Spleen (tissue), 11 donors: Measurements from ENCODE around the gene HMX3. TPM values are rescaled to one million over a fixed set of nuclear protein-coding genes. Genes with fewer than 3 reads are reported as not detected.

Source experiments
- DNase-seq: peaks from one replicate; pipeline ENCODE4 v3.0.0-alpha.2; 2020
- H3K27ac ChIP-seq, 8 donors: fragments of 200-600 bp; sonication (generic) in 7 of 8; 1 replicate in 4 of 8; 2 replicates in 4 of 8; pipeline versions ENCODE4 v1.5.0 to v1.8.0; 2016 to 2021; ENCODE audit warnings: inconsistent platforms in 4 of 8, mild to moderate bottlenecking in 4 of 8, moderate library complexity in 1 of 8
- H3K27me3 ChIP-seq, 7 donors: fragments of 200-600 bp; sonication (generic) in 6 of 7; replicated peaks in 1 of 7; 1 replicate in 4 of 7; 2 replicates in 3 of 7; pipeline versions ENCODE4 v1.5.0 to v1.8.0; 2016 to 2021; ENCODE audit warnings: inconsistent platforms in 3 of 7, mild to moderate bottlenecking in 1 of 7
- H3K36me3 ChIP-seq, 6 donors: fragments of 200-600 bp; sonication (generic) in 5 of 6; 1 replicate in 4 of 6; 2 replicates in 2 of 6; pipeline versions ENCODE4 v1.5.0 to v1.8.0; 2016 to 2021; ENCODE audit warnings: inconsistent platforms in 2 of 6
- H3K4me1 ChIP-seq, 6 donors: fragments of 200-600 bp; sonication (generic) in 5 of 6; 1 replicate in 3 of 6; 2 replicates in 3 of 6; pipeline versions ENCODE4 v1.5.0 to v1.8.0; 2016 to 2021; ENCODE audit warnings: inconsistent platforms in 3 of 6
- H3K4me3 ChIP-seq, 8 donors: fragments of 200-600 bp; sonication (generic) in 7 of 8; 1 replicate in 4 of 8; 2 replicates in 4 of 8; pipeline versions ENCODE4 v1.5.0 to v1.8.0; 2016 to 2021; ENCODE audit warnings: inconsistent platforms in 4 of 8, mild to moderate bottlenecking in 4 of 8, moderate library complexity in 2 of 8
- H3K9me3 ChIP-seq, 8 donors: fragments of 200-600 bp; sonication (generic) in 7 of 8; 1 replicate in 4 of 8; 2 replicates in 4 of 8; pipeline versions ENCODE4 v1.5.0 to v1.8.0; 2016 to 2021; ENCODE audit warnings: inconsistent platforms in 4 of 8
- POLR2A ChIP-seq, 3 donors: fragments of 450-650 bp; IDR thresholded peaks; one replicate each; pipeline ENCODE4 v1.5.1; 2017; ENCODE audit warnings: antibody characterized with exemption in 3 of 3, mild to moderate bottlenecking in 1 of 3
- POLR2AphosphoS5 ChIP-seq, 3 donors: sonication (generic); formaldehyde crosslinking; IDR thresholded peaks; one replicate each; pipeline ENCODE4 v1.5.1; 2017; ENCODE audit warnings: antibody characterized with exemption in 3 of 3
- WGBS, 5 donors: extraction: QIAGEN DNeasy Blood & Tissue Kit in 3 of 5; methylation state at CpG; one replicate each; pipeline versions ENCODE4 v1.1.5 to v1.1.7; 2013 to 2018; 5-methylcytosine and 5-hydroxymethylcytosine counted together
- intact Hi-C: fragments of 100-400 bp; cut with DNase I; formaldehyde crosslinking; loops from one replicate; pipeline ENCODE4 v1.15.0; 2023; ENCODE audit warnings: low total_unique reads
- polyA plus RNA-seq, 3 donors: library from polyadenylated mRNA; stranded (reverse); fragments of 200-250 nt; gene quantifications; one replicate each; pipeline ENCODE4 v1.2.1, GENCODE V29; 2013
- total RNA-seq, 7 donors: library from RNA; depleted of rRNA in 3 of 7; stranded (reverse); fragments of >200 nt in 3 of 7; fragmentation: NEBNext Ultra II Directional in 4 of 7; extraction: Animal tissue kit (Norgen Biotek cat#: 25700) in 4 of 7; gene quantifications; one replicate each; pipeline versions ENCODE4 v1.1.0 to v1.2.1, GENCODE V29; 2016 to 2021
- TF ChIP-seq, protein P1 (sequence below), 11 experiments: fragments of 200-600 bp in 7 of 11; fragments of 450-650 bp in 4 of 11; sonication (generic) in 4 of 11; IDR thresholded peaks in 8 of 11; conservative IDR thresholded peaks in 3 of 11; 1 replicate in 7 of 11; 2 replicates in 4 of 11; pipeline versions ENCODE4 v1.4.0 to v1.8.0; 2016 to 2021; ENCODE audit warnings: antibody characterized with exemption in 11 of 11, inconsistent platforms in 4 of 11, mild to moderate bottlenecking in 1 of 11
- donor health status: healthy with polysubstance abuse.
- donor health status: DM: no; HTN: no; CAD: no; lungs with moderate emphysema.
- donor health status: DM: no; HTN: no; CAD: no.
- donor health status: Bipolar disorder and iron deficiency.
- donor health status: healthy.
- donor health status: DM: no; HTN: no; CAD: no.
- donor health status: DM: yes; HTN: yes; CAD: no.

Gene HMX3
- total and polyA plus RNA-seq, 10 donors, result not detected

DNA sequence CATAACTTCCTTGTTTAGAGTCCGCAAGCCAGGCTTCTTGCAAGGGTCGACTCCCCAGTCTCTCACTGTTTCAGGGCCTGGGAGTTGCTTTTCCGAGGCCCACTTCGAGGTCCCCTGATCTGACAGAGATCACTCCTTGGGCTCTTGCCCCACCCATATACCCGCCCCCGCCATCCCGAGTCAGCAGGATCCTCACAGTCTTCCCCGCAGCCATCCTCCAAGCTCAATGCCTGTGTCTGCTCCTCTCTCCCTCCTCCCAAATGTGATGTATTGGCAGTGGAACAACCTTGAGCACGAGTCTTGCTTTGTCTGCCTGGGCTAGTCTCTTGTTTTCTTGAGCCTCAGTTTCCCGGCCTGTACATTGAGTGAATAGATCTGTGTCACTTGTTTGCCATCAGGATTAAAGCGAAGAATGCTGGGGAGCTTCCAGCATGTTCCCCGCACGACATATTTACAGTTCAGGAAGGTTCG lies 9.8 kb downstream of the HMX3 start:
- H3K27ac ChIP-seq, result no peak overlapping the region
- TF ChIP-seq, protein P1, sequence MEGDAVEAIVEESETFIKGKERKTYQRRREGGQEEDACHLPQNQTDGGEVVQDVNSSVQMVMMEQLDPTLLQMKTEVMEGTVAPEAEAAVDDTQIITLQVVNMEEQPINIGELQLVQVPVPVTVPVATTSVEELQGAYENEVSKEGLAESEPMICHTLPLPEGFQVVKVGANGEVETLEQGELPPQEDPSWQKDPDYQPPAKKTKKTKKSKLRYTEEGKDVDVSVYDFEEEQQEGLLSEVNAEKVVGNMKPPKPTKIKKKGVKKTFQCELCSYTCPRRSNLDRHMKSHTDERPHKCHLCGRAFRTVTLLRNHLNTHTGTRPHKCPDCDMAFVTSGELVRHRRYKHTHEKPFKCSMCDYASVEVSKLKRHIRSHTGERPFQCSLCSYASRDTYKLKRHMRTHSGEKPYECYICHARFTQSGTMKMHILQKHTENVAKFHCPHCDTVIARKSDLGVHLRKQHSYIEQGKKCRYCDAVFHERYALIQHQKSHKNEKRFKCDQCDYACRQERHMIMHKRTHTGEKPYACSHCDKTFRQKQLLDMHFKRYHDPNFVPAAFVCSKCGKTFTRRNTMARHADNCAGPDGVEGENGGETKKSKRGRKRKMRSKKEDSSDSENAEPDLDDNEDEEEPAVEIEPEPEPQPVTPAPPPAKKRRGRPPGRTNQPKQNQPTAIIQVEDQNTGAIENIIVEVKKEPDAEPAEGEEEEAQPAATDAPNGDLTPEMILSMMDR (IDR thresholded peaks at IDR 0.05 in 8 of 11, conservative IDR thresholded peaks at IDR 0.05 in 3 of 11), result no peak
- no peak for TF ChIP-seq POLR2AphosphoS5 (IDR thresholded peaks at IDR 0.05)
- TF ChIP-seq POLR2A (IDR thresholded peaks at IDR 0.05), result no peak
- intact Hi-C loops, result no loop called here
- H3K4me3 ChIP-seq, result peak overlapping the region in 3 of 8 donors; percentile 3 to 49 (median 13)
- H3K36me3 ChIP-seq, result no peaks in the 10 kb centered on the region
- H3K4me1 ChIP-seq, result peaks cover 27 to 83% (median 74%) of the 10 kb centered on the region in 6 donors
- 8 to 13% (median 8%) methylated on average over 14 of the region's 14 CpGs for WGBS, 5 donors
- no peaks in the 10 kb centered on the region for H3K9me3 ChIP-seq
- no peak for DNase-seq
- H3K27me3 ChIP-seq, result peaks cover 45 to 100% (median 100%) of the 10 kb centered on the region in 7 donors

GRCh38 chr10:123146013-123146893 lies 10.5 kb downstream of the HMX3 start:
- peaks cover 34 to 87% (median 81%) of the 10 kb centered on the region in 6 donors for H3K4me1 ChIP-seq

GRCh38 chr10:123146894-123147634 lies 11.3 kb downstream of the HMX3 start:
- no peak for TF ChIP-seq POLR2A (IDR thresholded peaks at IDR 0.05)
- TF ChIP-seq POLR2AphosphoS5 (IDR thresholded peaks at IDR 0.05), result no peak
- TF ChIP-seq, protein P1 (IDR thresholded peaks at IDR 0.05 in 8 of 11, conservative IDR thresholded peaks at IDR 0.05 in 3 of 11), result no peak
- H3K9me3 ChIP-seq, result no peaks in the 10 kb centered on the region
- H3K27me3 ChIP-seq, result peaks cover 48 to 100% (median 99%) of the 10 kb centered on the region in 7 donors
- intact Hi-C loops, result no loop called here
- no peaks in the 10 kb centered on the region for H3K36me3 ChIP-seq
- DNase-seq, result no peak
- 12 to 19% (median 13%) methylated on average over 19 to 24 of the region's 24 CpGs for WGBS, 5 donors
- no peak overlapping the region for H3K27ac ChIP-seq
- H3K4me1 ChIP-seq, result peaks cover 37 to 92% (median 84%) of the 10 kb centered on the region in 6 donors
- peak overlapping the region in 2 of 8 donors; percentile 30 to 72 for H3K4me3 ChIP-seq

More at GRCh38 chr10:123146013-123146893, 10.5 kb downstream of the HMX3 start:
- TF ChIP-seq, protein P1 (IDR thresholded peaks at IDR 0.05 in 8 of 11, conservative IDR thresholded peaks at IDR 0.05 in 3 of 11), result no peak
- TF ChIP-seq POLR2AphosphoS5 (IDR thresholded peaks at IDR 0.05) (no peak), POLR2A (IDR thresholded peaks at IDR 0.05) (no peak)
- Histone ChIP-seq H3K27me3 (peaks cover 45 to 100% (median 100%) of the 10 kb centered on the region in 7 donors), H3K9me3 (no peaks in the 10 kb centered on the region), H3K36me3 (no peaks in the 10 kb centered on the region), H3K27ac (no peak overlapping the region), H3K4me3 (peak overlapping the region in 5 of 8 donors; percentile 3 to 49 (median 13))
- DNase-seq, result no peak
- intact Hi-C loops, result no loop called here
- 2 to 12% (median 3%) methylated on average over 39 to 59 of the region's 59 CpGs for WGBS, 5 donors
